Natural killer cell (primary cell): ENCODE measurements around the gene ZNF664. TPM values are rescaled to one million over a fixed set of nuclear protein-coding genes. Genes with fewer than 3 reads are reported as not detected.
A peak's percentile ranks its signal among the peaks of the same experiment; 100 is the strongest.

ENCODE experiments used
- ATAC-seq, 3 donors: fragments of 150-1000 bp in 2 of 3; fragments of 200-7000 bp in 1 of 3; cut with Tn5 transposase; 1 replicate in 1 of 3; 2 replicates in 2 of 3; pipeline ENCODE4 v1.10.0; 2021; ENCODE audit warnings: mild to moderate bottlenecking in 2 of 3, moderate library complexity in 2 of 3
- DNase-seq, 2 donors: peaks; one replicate each; pipeline versions ENCODE4 v3.0.0 to v3.0.0-alpha.2; 2013 to 2021; ENCODE audit warnings: mixed read lengths in 1 of 2
- H3K27ac ChIP-seq: one replicate; pipeline ENCODE4 v1.5.1; 2013; ENCODE audit warnings: mild to moderate bottlenecking, low read length
- H3K27me3 ChIP-seq: one replicate; pipeline ENCODE4 v1.6.1; 2013; ENCODE audit warnings: low read length; ENCODE audit not compliant: control insufficient read depth, insufficient read depth
- H3K36me3 ChIP-seq: one replicate; pipeline ENCODE4 v1.6.1; 2013; ENCODE audit warnings: low read length; ENCODE audit not compliant: control insufficient read depth, insufficient read depth
- H3K4me1 ChIP-seq: one replicate; pipeline ENCODE4 v1.6.1; 2013; ENCODE audit warnings: low read length; ENCODE audit not compliant: control insufficient read depth, insufficient read depth
- H3K4me3 ChIP-seq: one replicate; pipeline ENCODE4 v1.5.1; 2013; ENCODE audit warnings: low read length
- H3K9me3 ChIP-seq: one replicate; pipeline ENCODE4 v1.6.1; 2013; ENCODE audit warnings: low read length; ENCODE audit not compliant: control insufficient read depth, insufficient read depth
- H3K27ac Mint-ChIP-seq, 2 donors: one replicate each; pipeline ENCODE4 v1.8.0; 2022; ENCODE audit warnings: mild to moderate bottlenecking in 2 of 2, mixed read lengths in 2 of 2, moderate library complexity in 1 of 2
- H3K27me3 Mint-ChIP-seq, 2 donors: one replicate each; pipeline ENCODE4 v1.8.0; 2022; ENCODE audit warnings: low read depth in 2 of 2, mixed read lengths in 2 of 2
- H3K36me3 Mint-ChIP-seq: one replicate; pipeline ENCODE4 v1.8.0; 2022; ENCODE audit warnings: mixed read lengths
- H3K4me1 Mint-ChIP-seq, 2 donors: one replicate each; pipeline ENCODE4 v1.8.0; 2022; ENCODE audit warnings: mixed read lengths in 2 of 2
- H3K4me3 Mint-ChIP-seq: one replicate; pipeline ENCODE4 v1.8.0; 2022; ENCODE audit warnings: mild to moderate bottlenecking, moderate library complexity, mixed read lengths
- H3K9me3 Mint-ChIP-seq, 2 donors: one replicate each; pipeline ENCODE4 v1.8.0; 2022; ENCODE audit warnings: mixed read lengths in 2 of 2
- CTCF ChIP-seq: fragments of 200-600 bp; IDR thresholded peaks from one replicate; pipeline ENCODE4 v1.8.0; 2022; ENCODE audit warnings: antibody characterized with exemption
- WGBS: methylation state at CpG from one replicate; pipeline ENCODE4 v1.1.7; 2013; ENCODE audit warnings: missing lambda C conversion rate; ENCODE audit not compliant: insufficient coverage; 5-methylcytosine and 5-hydroxymethylcytosine counted together
- intact Hi-C: fragments of 100-400 bp; cut with micrococcal nuclease; formaldehyde crosslinking; loops from one replicate; pipeline ENCODE4 v1.14.2; 2022
- total RNA-seq, 4 donors: library from RNA; stranded (reverse); fragments of 120-200 nt in 1 of 4; gene quantifications; one replicate each; pipeline versions ENCODE4 v1.2.3 to v1.2.4, GENCODE V29; 2013 to 2022

Gene ZNF664
- total RNA-seq, 3 donors from 2014 or later (not counting 1 experiment from before 2014, with no cell fraction given), result 36.0 to 47.3 (median 46.9) TPM

GRCh38 chr12:123998991-123999359, 26.0 kb downstream of the ZNF664 start:
- no peak overlapping the region for H3K4me3 Mint-ChIP-seq

DNA sequence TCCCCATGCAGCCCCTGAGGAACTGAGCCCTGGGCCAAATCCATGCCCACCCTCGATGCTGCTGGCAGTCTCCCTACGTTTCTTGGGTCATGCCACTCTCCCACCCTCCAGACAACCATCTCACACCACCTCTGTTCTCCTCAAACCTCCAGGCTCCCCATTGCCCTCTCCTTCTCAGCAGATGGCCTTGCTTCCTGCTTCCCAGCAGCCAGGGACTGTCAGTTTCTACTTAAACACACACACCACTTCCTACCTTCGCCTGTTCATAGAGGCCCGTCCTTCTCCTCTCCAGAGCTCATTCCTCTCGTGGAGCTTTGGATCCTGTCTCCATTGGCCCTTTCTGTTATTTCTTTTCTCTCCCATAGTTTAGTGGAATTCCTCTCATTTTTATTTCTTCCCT, 27.1 kb downstream of the ZNF664 start:
- Mint-ChIP-seq H3K4me1 (peaks cover 35 to 37% of the 10 kb centered on the region in 2 donors), H3K27ac (no peak overlapping the region), H3K4me3 (no peak overlapping the region), H3K36me3 (no peaks in the 10 kb centered on the region), H3K27me3 (no peaks in the 10 kb centered on the region), H3K9me3 (no peaks in the 10 kb centered on the region)
- intact Hi-C loops, result no loop called here
- Histone ChIP-seq H3K4me3 (no peak overlapping the region), H3K36me3 (peaks cover 5% of the 10 kb centered on the region), H3K27me3 (no peaks in the 10 kb centered on the region), H3K27ac (no peak overlapping the region), H3K9me3 (no peaks in the 10 kb centered on the region), H3K4me1 (peaks cover 12% of the 10 kb centered on the region)
- 92% methylated on average over 5 of the region's 5 CpGs for WGBS
- ATAC-seq (no peak), DNase-seq (no peak)
- TF ChIP-seq CTCF, result no peak

More at GRCh38 chr12:123998991-123999359, 26.0 kb downstream of the ZNF664 start:
- ATAC-seq (no peak), DNase-seq (no peak)
- Mint-ChIP-seq H3K9me3 (no peaks in the 10 kb centered on the region), H3K27me3 (no peaks in the 10 kb centered on the region), H3K36me3 (no peaks in the 10 kb centered on the region), H3K27ac (peak overlapping the region; percentile 24 to 69), H3K4me1 (peaks cover 43 to 47% of the 10 kb centered on the region in 2 donors)
- no peak for TF ChIP-seq CTCF
- H3K27ac ChIP-seq, result no peak overlapping the region
- WGBS, result no CpG with 5 or more reads among the region's 2 CpGs
- no peaks in the 10 kb centered on the region for H3K27me3 ChIP-seq
- H3K9me3 ChIP-seq, result no peaks in the 10 kb centered on the region
- peaks cover 13% of the 10 kb centered on the region for H3K4me1 ChIP-seq
- H3K4me3 ChIP-seq, result no peak overlapping the region
- intact Hi-C loops, result no loop called here
- H3K36me3 ChIP-seq, result peaks cover 3% of the 10 kb centered on the region

GRCh38 chr12:124001343-124001742, 28.3 kb downstream of the ZNF664 start:
- Histone ChIP-seq H3K9me3 (no peaks in the 10 kb centered on the region), H3K27me3 (no peaks in the 10 kb centered on the region), H3K36me3 (peaks cover 5% of the 10 kb centered on the region), H3K4me1 (peaks cover 9% of the 10 kb centered on the region), H3K27ac (no peak overlapping the region), H3K4me3 (no peak overlapping the region)
- no peaks in the 10 kb centered on the region for H3K36me3 Mint-ChIP-seq
- no peak overlapping the region for H3K4me3 Mint-ChIP-seq
- no peaks in the 10 kb centered on the region for H3K9me3 Mint-ChIP-seq
- TF ChIP-seq CTCF, result no peak
- WGBS, result 96% methylated on average over 7 of the region's 7 CpGs
- ATAC-seq (no peak), DNase-seq (no peak)
- intact Hi-C loops, result no loop called here
- H3K27ac Mint-ChIP-seq, result no peak overlapping the region
- no peaks in the 10 kb centered on the region for H3K27me3 Mint-ChIP-seq
- H3K4me1 Mint-ChIP-seq, result peaks cover 30 to 34% of the 10 kb centered on the region in 2 donors

DNA sequence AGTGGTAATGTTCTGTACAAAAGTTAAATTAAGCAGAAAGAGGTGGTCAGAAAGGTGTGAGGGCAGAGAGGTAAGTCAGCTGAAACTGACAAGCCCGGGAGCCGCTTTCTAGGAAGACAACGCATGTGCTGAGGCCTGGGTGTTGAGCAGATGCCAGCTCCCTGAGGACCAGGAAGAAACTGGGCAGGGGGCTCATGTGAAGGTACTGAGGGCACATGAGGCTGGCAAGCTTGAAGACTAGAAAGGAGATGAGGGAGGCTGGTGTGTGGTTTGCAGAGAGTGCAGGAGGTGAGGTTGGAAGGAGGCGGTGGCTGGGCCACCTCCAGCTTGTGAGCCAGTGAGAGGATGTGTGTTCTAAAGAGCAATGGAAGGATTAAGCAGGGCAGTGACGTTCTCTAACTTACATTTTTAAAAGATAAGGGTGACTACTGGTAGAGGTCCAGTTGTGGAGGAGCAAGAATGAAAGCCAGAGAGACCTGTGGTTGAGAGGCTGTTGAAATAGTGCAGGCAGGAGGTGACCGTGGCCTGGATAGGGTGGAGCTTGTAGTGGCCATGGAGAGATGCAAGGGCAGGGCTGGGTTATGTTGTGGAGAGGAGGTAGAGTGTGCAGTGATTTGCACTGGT, 29.1 kb downstream of the ZNF664 start:
- H3K27ac ChIP-seq, result no peak overlapping the region
- no peaks in the 10 kb centered on the region for H3K27me3 Mint-ChIP-seq
- no peak overlapping the region for H3K27ac Mint-ChIP-seq
- ATAC-seq, result no peak
- no peak for TF ChIP-seq CTCF
- peaks cover 27 to 33% of the 10 kb centered on the region in 2 donors for H3K4me1 Mint-ChIP-seq
- peaks cover 5% of the 10 kb centered on the region for H3K36me3 ChIP-seq
- no peaks in the 10 kb centered on the region for H3K27me3 ChIP-seq
- WGBS, result 87% methylated on average over 6 of the region's 6 CpGs
- DNase-seq, result no peak
- intact Hi-C loops, result no loop called here
- H3K4me3 ChIP-seq, result no peak overlapping the region
- H3K4me3 Mint-ChIP-seq, result no peak overlapping the region
- H3K36me3 Mint-ChIP-seq, result no peaks in the 10 kb centered on the region
- no peaks in the 10 kb centered on the region for H3K9me3 ChIP-seq
- H3K4me1 ChIP-seq, result peaks cover 4% of the 10 kb centered on the region
- H3K9me3 Mint-ChIP-seq, result no peaks in the 10 kb centered on the region
